NCI-H774 (cell line): ENCODE measurements around the gene SLC22A13.
"Not testable (repeated sequence)": the region's sequence is repeated elsewhere in the genome, so short reads cannot be mapped to it uniquely, and the experiment has no call there.

Source experiments
- DNase-seq: peaks from one replicate; lab custom pipeline; 2025; lab: John Stamatoyannopoulos, UW

Gene SLC22A13

DNA sequence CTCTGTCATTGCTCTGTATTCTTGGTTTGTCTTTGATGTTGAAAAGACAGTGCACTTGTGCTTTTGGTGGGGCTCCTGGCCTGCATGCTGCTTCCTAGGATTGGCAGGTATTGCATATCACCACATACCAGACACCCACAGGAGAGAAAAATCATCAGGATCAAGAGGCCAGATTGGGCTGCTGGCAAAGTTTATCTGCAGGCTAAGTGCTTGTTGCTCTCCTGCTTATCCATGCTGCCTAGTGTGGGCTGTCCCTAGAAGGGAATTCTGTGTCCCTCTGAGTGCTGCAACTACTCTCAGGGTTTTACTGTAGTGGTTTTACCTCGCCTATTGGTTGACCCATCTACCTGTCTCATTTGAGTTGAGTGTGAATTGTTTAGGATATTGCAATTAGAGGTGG is 833 bp upstream of the SLC22A13 start:
- no peak for DNase-seq

DNA sequence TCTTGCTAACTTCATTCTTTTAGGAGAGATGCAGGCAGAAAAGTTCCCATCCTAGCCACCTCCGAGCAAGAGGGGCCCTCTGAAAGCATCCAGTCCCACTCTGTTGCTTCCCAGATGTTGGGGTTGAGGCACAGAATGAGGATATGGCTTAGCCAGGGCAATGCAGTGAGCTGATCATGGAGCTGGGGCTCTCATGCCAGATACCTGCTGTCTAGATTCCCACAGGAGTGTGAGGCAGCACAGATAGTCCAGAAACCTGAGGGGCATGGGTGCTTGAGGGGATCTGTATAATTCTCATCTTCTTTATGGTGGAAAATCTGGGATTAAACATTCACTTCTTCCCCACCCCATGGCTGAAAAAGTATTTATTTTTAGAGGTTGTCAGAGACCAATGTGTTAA is 1.2 kb downstream of the SLC22A13 start:
- DNase-seq = no peak

DNA sequence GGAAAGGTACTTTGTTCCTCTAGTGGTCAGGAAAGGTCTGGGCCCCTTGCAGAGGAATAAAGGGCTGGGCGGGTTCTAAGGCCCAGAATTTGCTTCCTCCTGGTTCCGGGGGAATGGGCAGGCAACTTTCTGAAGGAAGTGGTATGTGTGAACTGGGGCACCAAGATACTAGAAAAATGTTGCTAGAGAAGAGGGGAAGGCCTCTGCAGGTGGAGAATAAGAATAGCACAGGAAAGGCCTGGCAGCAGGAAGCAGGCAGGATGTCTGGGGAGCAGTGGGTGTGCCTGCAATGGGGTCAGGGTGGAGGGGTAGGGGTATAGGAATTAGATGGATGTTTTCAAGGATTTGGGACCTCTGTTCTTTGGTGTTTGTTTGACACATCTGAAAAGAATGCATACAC is 2.0 kb downstream of the SLC22A13 start:
- DNase-seq = no peak

DNA sequence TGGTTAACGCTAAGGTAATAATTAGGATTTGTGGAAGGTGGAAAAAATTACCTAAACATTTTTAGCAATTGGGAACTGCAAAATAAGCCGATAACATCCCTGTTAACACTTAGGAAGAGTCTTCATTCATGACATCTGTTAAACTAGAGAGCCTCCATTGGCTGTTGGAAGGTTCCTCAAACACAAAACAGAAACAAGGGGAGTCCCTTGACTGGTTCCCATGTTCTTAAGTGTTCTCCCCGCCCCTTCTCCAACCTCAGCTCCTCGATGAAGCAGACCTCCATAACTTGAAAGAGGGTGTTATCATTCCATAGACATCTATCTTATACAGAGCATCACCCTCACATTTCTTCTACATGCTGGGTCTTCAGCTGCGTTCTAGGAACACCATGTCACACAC is 2.5 kb downstream of the SLC22A13 start:
- DNase-seq = no peak

DNA sequence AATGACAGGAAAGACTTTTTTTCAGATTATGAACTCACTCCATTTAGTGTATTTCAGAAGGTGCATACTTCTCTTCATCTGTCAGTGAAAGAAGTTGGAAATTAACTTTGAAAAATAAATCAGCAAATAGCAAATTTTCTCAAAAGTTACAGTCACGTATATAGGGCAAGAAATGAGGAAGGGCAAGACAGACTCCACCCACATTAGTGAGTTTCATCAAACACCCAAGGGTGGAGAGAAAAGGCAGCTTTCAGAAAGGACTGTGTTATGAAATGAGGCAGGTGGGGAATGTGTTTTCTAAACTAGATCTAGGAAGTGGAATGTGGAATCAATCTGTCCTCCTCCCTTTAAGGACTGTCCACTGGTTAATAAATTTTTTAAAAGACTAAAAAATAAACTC is 2.9 kb downstream of the SLC22A13 start:
- no peak for DNase-seq

DNA sequence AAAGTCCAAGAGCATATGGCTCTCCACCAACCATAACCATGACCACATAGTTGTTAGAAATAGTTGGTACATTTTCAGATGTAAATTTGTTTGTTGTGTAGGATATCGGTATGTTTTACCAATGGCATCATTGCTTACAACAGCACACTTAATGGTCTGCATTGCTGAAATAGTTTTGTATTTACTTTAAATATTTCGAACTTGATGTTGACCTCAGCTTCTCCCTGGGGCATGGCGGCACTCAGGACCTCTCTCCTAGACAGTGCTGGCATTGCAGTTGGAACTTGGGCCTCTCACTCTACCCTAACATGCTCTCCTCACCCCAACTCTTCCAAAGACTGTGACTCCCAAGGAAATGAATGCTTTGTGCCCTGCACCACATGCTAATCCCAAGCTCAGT is 5.0 kb downstream of the SLC22A13 start:
- DNase-seq = no peak

DNA sequence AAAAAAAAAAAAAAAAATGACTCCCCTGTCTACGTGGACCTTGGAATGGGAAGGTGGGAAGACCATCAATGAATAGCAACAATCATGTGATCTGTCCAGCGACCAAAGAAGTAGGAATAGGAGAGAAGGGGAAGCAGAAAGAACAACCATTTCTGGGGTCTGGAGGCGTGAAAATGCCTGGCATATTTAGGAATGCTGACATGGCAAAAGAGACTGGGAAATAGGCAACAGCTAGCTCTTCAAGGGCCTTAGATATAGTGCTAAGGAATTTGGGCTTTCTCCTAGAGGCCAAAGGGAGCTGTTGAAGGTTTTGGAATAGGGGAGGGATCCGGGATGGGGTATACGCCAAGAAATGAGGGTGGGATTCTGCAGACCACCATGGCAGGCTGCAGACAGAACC is 5.9 kb downstream of the SLC22A13 start:
- DNase-seq = no peak

DNA sequence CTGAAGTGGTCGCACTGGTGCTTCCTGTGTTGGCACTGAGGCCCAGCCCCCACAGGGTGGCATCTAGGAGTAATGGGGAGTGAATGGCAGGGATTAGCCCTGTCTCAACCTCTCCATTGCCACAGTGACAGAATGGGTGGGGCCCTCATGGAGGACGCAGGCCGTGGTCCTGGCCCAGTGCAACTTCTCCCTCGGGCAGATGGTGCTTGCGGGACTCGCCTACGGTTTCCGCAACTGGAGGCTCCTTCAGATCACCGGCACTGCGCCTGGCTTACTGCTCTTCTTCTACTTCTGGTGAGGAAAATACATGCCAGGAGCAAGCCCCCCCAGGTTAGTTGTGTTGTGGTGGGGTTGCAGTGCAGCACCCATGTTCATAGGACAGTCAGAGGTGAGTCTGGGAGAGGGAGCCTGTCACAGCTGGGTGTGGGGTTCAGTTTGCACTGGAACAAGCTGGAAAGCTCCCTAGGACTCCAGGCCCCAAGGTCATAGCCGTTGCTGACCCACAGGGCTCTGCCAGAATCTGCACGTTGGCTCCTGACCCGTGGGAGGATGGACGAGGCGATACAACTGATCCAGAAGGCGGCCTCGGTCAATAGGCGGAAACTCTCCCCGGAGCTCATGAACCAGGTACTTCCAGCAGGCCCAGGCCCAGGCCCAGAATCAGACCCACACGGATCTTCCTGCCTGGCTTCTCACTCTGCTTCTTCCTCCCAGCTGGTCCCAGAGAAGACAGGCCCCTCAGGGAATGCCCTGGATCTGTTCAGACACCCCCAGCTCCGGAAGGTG is 9.4 kb downstream of the SLC22A13 start:
- DNase-seq = no peak

DNA sequence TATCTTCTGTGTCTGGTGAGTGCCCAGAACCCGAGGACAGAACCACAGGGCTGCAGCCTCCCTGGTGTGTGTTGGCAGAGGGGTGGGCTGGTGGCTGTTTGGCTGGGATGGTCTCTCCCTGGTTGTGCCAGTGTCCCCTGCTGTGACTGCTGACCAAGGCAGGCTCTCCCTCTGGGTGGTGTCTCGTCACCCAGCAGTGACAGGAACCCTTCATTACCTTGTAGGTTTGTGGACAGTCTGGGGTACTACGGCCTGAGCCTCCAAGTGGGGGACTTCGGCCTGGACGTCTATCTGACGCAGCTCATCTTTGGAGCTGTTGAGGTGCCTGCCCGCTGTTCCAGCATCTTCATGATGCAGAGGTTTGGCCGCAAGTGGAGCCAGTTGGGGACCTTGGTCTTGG is 10.0 kb downstream of the SLC22A13 start:
- no peak for DNase-seq

DNA sequence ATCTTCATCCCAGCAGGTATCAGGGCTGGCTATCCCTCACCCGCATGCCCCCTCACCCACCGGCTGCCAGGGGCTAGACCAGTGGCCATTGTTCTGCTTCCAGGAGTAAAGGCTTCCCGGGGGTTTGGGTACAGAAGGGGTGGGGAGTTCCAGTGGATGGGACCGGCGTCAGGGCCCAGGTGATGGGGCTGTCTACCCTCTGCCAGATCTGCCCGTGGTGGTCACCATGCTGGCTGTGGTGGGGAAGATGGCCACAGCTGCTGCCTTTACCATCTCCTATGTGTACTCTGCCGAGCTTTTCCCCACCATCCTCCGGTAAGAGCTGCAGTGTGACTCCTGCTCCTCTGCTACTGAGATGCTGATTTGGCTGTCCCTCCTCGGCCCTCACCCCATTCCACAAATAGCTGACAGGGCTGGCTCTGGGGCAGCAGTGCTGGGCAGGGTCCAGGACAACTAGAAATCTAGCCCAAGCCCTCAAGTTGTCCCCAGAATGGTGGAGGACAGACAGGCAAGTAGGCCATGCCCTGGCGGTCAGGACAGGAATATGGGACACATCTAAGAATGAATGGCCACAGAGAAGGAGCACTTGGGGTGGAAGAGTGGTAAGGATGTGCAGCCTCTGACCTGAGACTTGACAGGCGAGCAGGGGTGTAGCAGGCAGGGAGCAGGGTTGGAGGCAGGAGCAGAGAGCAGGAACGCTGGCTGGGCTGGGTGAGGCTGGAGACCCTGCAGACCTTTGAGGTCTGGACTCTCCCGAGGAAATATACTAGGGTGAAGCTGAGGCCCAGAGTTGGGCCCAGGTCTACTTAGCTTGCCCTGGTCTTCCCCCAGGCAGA is 10.7 kb downstream of the SLC22A13 start:
- DNase-seq = no peak

DNA sequence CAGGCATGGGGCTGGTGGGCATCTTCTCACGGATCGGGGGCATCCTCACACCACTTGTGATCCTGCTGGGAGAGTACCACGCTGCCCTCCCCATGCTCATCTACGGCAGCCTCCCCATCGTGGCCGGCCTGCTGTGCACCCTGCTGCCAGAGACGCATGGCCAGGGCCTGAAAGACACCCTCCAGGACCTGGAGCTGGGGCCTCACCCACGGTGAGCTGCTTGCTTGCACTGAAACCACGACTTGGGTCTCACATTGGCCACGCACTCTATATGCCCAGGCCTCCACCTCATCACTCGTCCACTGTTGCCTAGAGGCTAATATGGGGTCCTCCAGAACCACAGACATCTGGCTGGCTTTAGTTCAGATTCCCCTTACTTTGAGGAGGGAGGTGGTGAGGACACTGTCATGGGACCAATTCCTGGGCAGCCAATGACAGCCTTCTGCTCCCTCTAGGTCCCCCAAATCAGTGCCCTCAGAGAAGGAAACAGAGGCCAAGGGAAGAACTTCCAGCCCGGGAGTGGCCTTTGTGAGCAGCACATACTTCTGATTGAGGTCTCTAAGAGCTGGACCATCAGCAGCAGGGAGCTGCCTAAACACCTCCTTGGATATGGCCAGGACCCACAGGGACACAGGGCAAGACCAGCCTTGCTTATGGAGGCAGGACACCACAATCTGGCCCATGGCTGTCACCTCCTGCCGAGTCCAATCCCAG is 11.5 kb downstream of the SLC22A13 start:
- no peak for DNase-seq

DNA sequence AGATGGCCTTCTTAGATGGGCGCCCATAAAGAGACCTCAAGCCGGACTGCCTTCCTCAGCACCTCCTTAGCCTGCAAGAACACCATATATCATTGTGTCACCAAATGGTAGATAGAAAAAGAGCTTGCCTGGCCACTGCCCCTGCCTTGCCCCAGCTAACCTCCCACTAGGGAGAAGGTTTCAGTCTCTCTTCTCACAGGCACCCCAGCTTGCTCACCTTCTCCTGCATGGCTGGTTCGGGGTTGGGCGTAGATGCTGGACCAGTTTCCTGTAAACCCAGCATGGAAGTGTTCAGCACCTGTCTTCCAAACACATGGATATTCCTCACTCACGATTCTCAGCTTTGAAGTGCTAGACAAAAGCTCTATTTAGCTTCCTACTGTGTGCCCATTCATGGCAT is 13.2 kb downstream of the SLC22A13 start:
- no peak for DNase-seq

DNA sequence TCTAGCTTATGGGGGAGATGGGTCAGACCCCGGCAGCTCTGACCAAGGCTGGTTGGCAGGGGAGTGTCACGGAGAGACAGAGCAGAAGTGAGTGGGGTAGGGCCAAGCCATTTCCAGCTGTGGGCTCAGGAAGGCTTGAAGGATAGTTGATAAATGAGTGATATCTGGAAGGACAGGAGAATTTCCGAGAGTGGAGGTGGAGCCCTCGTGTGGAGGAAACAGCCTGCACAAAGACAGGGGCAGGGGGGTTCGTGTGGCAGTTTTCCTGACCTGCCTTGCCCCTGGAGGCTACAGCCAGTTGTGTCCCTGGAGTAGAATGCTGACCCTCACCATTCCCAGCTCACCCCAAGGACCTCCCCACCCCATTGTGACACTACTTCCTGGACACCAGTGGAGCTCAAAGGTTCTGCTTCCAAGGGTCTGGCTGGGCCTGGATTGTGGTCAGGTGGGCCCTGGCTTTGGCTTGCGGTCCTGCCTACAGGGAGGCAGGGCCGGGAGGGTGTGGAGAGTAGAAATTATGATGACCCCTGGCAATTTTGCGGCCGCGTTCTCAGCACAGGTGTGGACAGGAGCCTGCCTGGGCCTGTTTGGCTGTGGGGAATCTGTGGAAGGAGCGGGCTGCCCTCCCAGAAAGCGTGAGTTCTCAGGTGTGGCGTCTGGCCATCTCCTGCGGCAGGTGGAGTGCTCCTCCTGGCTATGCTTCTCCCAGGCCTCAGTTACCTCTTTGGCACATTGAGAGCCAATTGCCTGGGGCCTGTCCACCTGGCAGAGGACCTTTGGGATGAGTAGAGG is 16.5 kb downstream of the SLC22A13 start, which contains the start of gene SLC22A14:
TSS of gene SLC22A14 (plus strand) at position 400 of the 792 bp plus-strand sequence. CDS start 23,733 bp downstream, outside the sequence.
- no peak for DNase-seq

DNA sequence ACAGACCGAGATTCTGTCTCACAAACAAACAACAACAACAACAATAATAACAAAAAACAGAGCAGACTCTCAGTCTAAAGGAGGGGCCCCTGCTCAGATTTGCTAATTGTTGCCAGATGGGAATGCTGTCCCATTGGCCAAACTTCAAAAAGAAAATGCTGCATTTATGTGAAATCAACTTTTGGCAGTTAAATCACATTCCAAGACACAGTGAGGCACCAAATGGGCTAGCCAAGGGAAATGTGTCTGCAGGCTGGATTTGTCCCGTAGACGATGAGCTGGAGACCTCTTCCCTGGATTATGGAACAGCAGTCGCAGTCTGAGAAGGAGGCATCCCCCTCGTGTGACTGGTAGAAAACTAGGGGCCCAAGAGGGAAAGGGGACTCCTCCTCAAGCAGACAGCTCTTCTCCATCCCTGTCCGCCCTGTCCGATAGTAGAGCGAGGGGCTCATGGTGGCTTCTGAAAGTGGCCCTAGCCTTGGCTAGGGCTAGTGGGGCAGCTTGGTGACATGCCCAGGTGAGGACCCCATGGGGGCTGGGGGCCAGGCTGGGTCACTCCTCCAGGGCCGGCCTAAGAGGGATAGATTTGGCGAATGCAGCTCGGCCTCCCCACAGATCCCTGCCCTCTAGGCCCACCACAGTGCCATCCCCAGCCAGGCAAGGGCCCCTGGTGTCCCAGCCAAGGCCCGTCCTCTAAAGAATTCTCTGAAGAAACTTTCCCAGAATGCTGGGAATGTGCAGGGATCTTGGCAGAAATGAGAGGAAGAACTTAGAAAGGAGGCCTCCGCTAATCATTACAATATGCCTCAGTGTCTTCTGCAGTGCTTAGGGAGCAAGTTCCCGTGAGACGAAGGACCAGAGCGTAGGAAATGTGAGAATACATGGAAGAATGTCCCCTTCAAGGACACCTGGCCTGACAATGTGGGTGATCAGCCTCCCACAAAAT is 18.5 kb downstream of the SLC22A13 start:
- DNase-seq = no peak

DNA sequence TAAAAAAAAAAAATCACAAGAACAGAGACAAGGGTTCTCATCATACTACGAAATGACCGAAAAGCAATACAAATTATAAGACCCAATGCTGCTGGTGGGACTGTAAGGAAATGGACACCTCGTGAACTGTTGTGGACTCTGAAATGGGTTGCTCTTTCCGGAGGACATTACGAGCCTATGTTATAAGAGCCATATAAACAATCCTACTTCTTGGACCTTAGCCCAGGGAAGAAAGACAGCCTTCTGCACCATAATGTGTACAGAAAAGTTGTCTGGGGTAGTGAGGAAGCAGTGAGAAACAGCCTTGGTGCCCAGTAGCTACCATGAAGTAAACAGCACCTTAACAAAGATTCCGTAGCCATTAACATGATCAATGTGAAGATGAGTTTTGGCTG is 19.1 kb downstream of the SLC22A13 start:
- no peak for DNase-seq

DNA sequence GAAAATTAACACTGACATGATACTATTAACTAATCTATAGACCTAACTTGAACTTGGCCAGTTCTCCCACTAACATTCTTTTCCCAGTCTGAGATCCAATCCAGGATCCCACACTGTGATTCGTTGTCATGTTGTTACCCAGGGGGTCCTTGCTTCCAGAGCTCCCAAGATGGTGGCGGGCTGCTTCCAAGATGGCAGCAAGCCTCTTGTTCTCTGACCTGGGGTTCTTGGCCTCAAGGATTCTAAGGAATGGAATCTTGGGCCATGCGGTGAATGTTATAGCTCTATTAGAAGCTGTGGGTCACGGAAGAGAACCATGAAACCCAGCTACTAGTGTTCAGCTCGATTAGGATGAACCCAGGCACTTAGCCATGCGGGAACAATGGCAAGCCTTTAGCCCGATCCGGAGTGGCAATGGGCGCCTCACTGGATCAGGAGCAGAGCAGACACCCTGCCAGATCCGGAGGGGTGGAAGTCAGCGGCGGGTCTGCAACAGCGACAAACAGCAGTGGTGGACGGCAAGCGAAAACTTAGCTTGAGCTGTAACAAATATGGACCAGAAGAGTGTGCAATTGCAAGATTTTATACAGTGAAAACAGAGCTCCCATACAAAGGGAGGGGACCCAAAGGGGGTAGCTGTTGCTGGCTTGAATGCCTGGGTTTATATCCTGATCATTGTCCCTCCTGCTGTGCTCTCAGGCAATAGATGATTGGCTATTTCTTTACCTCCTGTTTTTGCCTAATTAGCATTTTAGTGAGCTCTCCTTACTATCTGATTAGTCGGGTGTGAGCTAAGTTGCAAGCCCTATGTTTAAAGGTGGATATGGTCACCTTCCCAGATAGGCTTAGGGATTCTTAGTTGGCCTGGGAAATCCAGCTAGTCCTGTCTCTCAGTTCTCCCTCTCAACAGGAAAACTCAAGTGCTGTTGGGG is 23.9 kb downstream of the SLC22A13 start:
- not testable (repeated sequence) for DNase-seq

DNA sequence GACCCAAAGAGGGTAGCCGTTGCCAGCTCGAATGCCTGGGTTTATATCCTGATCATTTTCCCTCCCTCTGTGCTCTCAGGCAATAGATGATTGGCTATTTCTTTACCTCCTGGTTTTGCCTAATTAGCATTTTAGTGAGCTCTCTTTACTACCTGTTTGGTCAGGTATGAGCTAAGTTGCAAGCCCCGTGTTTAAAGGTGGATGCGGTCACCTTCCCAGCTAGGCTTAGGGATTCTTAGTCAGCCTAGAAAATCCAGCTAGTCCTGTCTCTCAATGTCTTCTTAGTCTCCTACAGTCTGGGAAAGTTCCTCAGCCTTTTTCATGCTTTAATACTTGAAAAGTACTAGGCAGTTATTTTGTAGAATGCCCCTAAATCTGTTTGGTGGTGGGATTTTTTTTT is 31.4 kb downstream of the SLC22A13 start:
- not testable (repeated sequence) for DNase-seq

DNA sequence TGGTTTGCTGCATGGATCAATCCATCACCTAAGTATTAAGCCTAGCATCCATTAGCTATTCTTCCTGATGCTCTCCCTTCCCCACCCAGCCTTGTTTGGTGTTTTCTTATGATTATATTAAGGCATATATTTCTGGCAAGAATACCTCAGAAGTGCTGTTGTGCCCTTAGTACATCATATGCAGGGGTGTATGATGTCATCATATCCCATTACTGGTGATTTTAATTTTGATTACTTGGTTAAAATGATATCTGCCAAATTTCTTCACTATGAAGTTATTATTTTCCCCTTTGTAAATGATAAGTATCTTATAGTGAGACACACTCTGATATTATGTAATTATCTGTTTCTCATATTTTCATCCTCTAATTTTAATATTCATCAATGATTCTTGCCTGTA is 31.9 kb downstream of the SLC22A13 start:
- DNase-seq = no peak

DNA sequence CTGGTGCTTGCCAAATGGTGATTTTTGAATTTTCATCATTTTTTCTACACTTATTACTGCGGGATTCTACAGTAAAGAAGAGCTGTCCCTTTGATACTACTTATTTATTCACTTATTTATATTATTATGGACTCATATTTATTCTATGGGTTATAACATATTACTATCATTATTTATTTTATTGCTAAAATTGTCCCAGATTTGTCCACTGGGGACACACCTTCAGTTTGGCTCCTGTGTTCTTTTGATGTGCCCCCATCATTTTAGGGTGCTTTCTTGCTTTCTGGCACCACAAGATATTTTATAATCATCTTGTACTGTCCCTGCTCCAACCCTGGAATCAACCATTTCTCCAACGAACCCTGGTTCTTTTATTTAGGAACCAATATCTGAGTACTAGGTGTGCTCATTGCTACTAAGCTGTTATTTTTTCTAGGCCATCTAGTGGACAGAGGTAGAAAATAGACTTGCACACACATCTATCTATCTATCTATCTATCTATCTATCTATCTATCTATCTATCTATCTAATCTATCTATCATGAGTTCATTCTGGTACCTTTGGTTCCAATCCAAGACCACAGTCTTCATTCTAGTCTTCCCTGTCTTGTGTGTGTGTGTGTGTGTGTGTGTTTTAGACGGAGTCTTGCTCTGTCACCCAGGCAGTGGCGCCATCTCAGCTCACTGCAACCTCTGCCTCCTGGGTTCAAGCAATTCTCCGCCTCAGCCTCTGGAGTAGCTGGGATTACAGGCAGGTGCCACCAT is 32.5 kb downstream of the SLC22A13 start:
- DNase-seq = no peak
